H1 (cell line): Measurements from ENCODE around the gene ACTA2. TPM values are rescaled to one million over a fixed set of nuclear protein-coding genes. Genes with fewer than 3 reads are reported as not detected.

Experiments
- CEBPB ChIP-seq: IDR thresholded peaks from 2 replicates; pipeline ENCODE4 v1.6.1; 2012; ENCODE audit warnings: low read depth, low read length
- CHD7 ChIP-seq: fragments of 300-600 bp; sonication (generic); IDR thresholded peaks from 2 replicates; pipeline ENCODE4 v1.7.1; 2012; ENCODE audit warnings: low read length, moderate library complexity, mild to moderate bottlenecking, inconsistent platforms; ENCODE audit not compliant: insufficient replicate concordance
- E2F6 ChIP-seq: IDR thresholded peaks from 2 replicates; pipeline ENCODE4 v1.6.1; 2012; ENCODE audit warnings: inconsistent platforms
- EZH2 ChIP-seq: fragments of 200-600 bp; sonication (generic); IDR thresholded peaks from 2 replicates; pipeline ENCODE4 v1.7.1; 2012; ENCODE audit warnings: low read depth, mild to moderate bottlenecking, moderate library complexity, low read length, inconsistent platforms; ENCODE audit not compliant: severe bottlenecking
- HDAC2 ChIP-seq, 2 experiments: fragments of 300-600 bp in 1 of 2; sonication (generic) in 1 of 2; IDR thresholded peaks; 2 replicates each; pipeline ENCODE4 v1.6.1; 2011 to 2012; ENCODE audit warnings: low read depth in 2 of 2, low read length in 2 of 2, mild to moderate bottlenecking in 2 of 2, moderate library complexity in 2 of 2, borderline replicate concordance in 1 of 2, inconsistent platforms in 1 of 2
- JUN ChIP-seq: IDR thresholded peaks from 2 replicates; pipeline ENCODE4 v1.6.1; 2011; ENCODE audit warnings: low read depth, mild to moderate bottlenecking, improper control_type of control experiment, low read length
- KDM5A ChIP-seq: fragments of 200-600 bp; IDR thresholded peaks from 2 replicates; pipeline ENCODE4 v1.7.1; 2012; ENCODE audit warnings: mild to moderate bottlenecking, low read length, inconsistent platforms, mixed read lengths
- POLR2AphosphoS5 ChIP-seq: IDR thresholded peaks from 2 replicates; pipeline ENCODE4 v1.6.1; 2011; ENCODE audit warnings: low read depth, low read length
- SAP30 ChIP-seq: fragments of 300-600 bp; sonication (generic); IDR thresholded peaks from 2 replicates; pipeline ENCODE4 v1.7.1; 2012; ENCODE audit warnings: low read length, moderate library complexity, mild to moderate bottlenecking, inconsistent platforms; ENCODE audit not compliant: insufficient read depth, insufficient replicate concordance
- SP1 ChIP-seq: IDR thresholded peaks from 2 replicates; pipeline ENCODE4 v1.6.1; 2011; ENCODE audit warnings: low read depth, low read length
- ZNF274 ChIP-seq: IDR thresholded peaks from 2 replicates; pipeline ENCODE4 v1.7.0; 2012; ENCODE audit warnings: low read length, borderline replicate concordance; ENCODE audit errors: extremely low read depth
- polyA plus RNA-seq, 7 experiments: library from polyadenylated mRNA; depleted of rRNA in 3 of 7; stranded (reverse) in 5 of 7; unstranded in 2 of 7; fragments of >200 nt in 5 of 7; fragments of 200-250 nt in 2 of 7; gene quantifications; 1 replicate in 5 of 7; 2 replicates in 1 of 7; 4 replicates in 1 of 7; pipeline versions ENCODE4 v1.2.1 to v1.2.3, GENCODE V29; 2011 to 2013; ENCODE audit warnings: missing spikeins in 2 of 7, mixed read lengths in 2 of 7
- total RNA-seq: library from RNA; stranded (reverse); fragmentation: NEBNext Ultra II Directional; extraction: Animal tissue kit (Norgen Biotek cat#: 25700); gene quantifications from 2 replicates; pipeline ENCODE4 v1.2.1, GENCODE V29; 2021

Gene ACTA2
- total and polyA plus RNA-seq, 2 of the 8 experiments (the other 6 are each of a cell fraction or from before 2014, with no cell fraction given): 3.5 to 8.9 TPM

GRCh38 chr10:88974012-88974411 is 21.4 kb upstream of the ACTA2 start (continued):
- no peak for TF ChIP-seq CHD7
- TF ChIP-seq EZH2: no peak
- TF ChIP-seq HDAC2 (IDR thresholded peaks at IDR 0.05; ENCODE audit: borderline replicate concordance in 1 of 2, low read depth in 2 of 2, low read length in 2 of 2): no peak
- TF ChIP-seq CEBPB: no peak
- TF ChIP-seq POLR2AphosphoS5: no peak
- no peak for TF ChIP-seq E2F6
- no peak for TF ChIP-seq SAP30
- no peak for TF ChIP-seq SP1
- no peak for TF ChIP-seq KDM5A
- TF ChIP-seq JUN: no peak
- no peak for TF ChIP-seq ZNF274
